ENCODE results near the gene PCDHGB2. TPM values are rescaled to one million over a fixed set of nuclear protein-coding genes. Genes with fewer than 3 reads are reported as not detected.

Gene PCDHGB2
- 21.9 TPM for total RNA-seq

DNA sequence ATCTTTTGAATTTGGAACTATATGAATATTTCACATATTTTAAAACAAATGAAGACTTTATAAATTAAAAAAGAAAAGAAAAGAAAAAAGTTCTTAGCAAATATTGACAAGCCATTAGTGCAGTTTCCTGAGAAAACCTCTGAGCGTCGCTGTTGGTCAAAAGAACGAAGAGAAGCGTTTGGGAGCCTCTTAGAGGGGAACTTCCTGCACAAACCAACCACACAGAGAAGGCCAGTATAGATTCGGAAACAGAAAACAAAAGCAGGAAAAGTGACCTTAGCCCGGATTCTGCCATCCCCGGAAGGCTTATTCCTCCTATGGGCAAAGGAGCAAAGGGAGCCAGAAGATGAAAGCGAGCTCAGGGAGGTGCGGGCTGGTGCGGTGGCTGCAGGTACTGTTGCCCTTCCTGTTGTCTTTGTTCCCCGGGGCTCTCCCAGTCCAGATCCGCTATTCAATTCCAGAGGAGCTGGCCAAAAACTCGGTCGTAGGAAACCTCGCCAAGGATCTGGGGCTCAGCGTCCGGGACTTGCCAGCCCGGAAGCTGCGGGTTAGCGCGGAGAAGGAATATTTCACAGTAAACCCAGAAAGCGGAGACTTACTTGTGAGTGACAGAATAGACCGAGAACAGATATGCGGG, at the start of gene PCDHGB2:
Gene PCDHGB2 (plus strand): TSS at position 205 of the 637 bp plus-strand sequence. CDS start 142 bp downstream, at position 347.

DNA sequence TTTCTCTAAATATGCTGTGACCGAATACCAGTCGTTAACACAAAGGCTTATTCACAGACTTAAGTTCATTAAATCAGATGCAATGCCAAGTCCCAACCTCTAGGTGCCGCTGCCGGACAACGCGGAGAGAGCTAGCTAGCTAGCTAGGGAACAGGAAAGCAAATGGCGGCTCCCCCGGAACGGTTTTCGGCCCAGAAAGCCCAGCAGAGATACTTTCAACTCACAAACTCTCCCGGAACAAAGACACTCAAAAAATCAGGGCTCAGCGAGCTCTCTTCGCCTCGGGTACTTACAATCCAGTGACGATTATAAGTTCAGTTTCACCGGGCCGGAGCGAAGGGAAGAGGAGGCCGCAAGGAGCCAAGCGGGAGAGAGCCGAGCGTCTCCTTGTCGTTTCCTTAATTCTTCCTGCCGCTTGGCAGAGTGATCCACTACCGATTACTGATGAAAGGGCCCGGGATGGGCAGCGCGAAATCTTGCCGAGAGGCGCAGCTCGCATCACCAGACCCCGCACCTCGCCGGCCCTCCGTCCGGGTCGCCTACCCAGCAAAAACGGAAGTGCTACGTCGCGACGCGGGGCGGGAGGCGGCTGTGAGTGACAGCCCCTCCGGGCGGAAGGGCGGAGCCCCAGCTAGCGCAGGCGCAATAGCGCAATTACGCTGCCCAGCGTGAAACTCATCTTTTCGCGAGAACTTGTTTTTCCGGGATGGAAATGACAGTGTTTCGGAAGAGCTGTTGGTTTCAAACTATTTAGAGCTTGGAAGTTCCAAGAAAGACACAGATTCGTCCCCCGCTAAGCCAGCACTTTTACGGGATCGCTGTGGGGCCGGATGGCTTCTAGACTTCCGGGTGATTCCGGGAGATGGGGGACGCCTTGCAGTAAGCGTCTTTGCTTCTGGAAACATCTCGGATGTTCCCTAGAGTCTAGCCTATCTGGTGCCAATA, 39.3 kb upstream of the PCDHGB2 start, which contains the start of gene TAF7:
Gene TAF7 (minus strand): TSS at position 560 of the 945 bp plus-strand sequence. CDS start 740 bp downstream, outside the sequence.

DNA sequence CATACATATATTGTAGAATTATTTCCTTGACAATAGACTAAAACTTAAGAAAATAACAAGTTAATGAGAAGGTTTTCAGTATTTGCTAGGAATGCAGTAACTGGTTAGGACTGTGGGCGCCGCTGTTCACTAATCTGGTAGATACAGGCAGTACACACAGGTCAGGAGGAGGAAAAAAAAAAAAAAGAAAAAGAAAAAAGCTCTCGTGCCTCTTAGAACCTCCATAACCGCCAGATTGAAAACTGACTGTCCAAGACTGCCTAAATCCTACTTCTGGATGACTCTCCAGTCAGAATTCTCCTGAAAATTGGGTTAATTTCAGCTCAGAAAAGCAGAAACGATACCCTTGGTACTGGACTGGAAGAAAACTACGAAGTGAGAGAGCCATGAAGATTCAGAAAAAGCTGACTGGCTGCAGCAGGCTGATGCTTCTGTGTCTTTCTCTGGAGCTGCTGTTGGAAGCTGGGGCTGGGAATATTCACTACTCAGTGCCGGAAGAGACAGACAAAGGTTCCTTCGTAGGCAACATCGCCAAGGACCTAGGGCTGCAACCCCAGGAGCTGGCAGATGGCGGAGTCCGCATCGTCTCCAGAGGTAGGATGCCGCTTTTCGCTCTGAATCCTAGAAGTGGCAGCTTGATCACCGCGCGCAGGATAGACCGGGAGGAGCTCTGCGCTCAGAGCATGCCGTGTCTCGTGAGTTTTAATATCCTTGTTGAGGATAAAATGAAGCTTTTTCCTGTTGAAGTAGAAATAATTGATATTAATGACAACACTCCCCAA, 29.3 kb upstream of the PCDHGB2 start, which contains the start of gene PCDHGA1:
Gene PCDHGA1 (plus strand): TSS at position 216 of the 782 bp plus-strand sequence.

DNA sequence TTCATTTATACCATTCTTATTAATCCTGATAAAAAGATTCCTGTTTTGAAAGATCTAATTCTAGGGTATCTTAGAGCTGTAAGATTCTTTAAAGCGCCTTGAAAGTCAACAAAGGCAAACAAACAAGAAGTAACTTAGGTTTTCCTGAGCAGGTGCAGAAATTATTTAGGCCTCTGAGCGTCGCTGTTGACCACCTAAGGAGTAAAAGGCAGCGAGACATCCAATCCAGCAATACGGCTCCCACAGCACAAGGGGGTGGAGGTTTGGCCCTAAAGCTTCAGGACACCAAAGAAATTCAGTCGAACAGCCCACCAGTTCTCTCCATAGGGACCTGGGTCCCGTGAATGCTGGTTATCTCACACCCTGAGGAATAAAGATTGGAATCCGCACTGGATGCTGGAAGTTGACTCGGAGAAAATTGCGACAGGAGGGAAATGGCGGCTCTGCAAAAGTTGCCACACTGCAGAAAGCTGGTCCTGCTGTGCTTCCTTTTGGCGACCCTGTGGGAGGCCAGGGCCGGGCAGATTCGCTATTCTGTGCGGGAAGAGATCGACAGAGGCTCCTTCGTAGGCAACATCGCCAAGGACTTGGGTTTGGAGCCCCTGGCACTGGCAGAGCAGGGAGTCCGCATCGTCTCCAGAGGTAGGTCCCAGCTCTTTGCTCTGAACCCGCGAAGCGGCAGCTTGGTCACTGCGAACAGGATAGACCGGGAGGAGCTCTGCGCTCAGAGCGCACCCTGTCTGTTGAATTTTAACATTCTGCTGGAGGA, 21.1 kb upstream of the PCDHGB2 start, which contains the start of gene PCDHGA2:
Gene PCDHGA2 (plus strand): TSS at position 223 of the 769 bp plus-strand sequence.

DNA sequence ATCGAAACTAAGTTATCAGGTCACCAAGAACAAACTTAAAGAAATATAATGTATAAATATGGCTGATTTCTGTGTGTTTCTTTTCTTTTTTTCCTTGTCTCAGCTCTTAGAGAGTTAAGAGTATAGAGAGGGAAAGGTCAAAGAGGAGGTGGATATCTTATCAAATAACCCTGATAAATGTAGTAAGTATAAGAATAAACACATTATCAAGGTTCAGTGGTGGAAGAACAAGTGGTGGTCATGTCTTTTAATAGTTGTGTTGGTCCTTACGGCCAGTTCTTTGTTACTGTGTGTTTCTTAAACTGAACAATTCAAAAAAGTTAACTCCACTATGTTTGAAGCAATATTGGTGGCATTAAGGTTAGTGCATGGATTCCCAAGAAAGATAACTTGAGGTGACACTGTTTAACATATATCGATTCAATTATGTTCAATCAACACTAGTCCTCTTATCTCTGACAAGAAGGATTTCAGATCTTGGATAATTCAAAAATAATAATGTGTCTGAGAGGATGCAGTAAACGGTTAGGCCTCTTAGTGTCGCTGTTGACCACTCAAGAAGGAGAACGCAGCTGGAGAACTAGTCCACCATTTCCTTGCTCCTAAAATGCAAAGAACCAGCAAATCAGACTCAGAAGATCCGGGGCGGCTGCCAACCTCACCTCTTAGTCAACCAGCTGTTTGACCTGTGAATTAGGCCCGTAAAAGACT, 16.4 kb upstream of the PCDHGB2 start, which contains the start of gene PCDHGA3:
Gene PCDHGA3 (plus strand): TSS at position 588 of the 711 bp plus-strand sequence. CDS start 205 bp downstream, outside the sequence.

DNA sequence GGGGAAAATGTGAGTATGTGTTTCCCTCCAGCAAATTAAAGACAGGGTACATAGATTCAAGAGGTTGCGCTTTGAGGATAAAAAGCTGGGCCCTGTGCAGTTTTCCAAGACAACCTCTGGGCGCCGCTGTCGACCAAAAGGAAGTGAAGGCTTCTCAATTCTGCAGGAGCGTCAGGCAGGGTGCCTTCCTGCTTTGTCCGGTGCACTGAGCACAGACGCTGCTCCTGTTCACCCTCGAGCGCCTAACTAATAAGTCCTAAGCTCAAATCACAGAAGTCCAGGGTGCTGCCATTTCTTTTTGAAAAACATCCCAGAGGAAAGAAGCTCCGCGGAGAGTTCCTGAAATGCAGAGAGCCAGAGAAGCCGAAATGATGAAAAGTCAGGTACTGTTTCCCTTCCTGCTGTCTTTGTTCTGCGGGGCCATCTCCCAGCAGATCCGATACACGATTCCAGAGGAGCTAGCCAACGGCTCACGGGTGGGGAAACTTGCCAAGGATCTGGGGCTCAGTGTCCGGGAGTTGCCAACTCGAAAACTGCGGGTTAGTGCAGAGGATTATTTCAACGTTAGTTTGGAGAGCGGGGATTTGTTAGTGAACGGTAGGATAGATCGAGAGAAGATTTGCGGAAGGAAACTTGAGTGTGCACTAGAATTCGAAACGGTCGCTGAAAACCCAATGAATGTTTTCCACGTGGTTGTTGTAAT, 9.7 kb upstream of the PCDHGB2 start, which contains the start of gene PCDHGB1:
Gene PCDHGB1 (plus strand): TSS at position 183 of the 703 bp plus-strand sequence. CDS start 162 bp downstream, at position 345.

DNA sequence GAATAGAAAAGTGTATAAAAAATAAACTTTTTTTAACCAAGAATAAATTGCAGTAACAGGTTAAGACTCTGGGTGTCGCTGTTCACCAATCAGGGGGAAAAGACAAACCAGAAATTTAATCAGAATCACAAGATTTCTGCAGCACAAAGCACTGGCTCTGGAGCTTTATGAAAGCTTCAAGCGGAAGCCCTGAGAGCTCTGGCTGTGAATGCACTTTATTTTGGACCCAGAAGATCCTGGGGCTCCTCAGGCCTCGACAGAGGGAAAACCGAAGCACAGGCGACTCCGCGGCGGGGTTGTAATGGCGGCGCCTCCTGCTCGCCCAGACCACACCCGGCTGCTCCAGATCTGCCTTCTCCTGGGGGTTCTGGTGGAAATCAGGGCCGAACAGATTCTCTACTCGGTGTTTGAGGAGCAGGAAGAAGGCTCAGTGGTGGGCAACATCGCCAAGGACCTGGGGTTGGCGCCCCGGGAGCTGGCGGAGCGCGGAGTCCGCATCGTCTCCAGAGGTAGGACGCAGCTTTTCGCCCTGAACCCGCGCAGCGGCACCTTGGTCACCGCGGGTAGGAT, 4.8 kb upstream of the PCDHGB2 start, which contains the start of gene PCDHGA4:
Gene PCDHGA4 (plus strand): TSS at position 122 of the 570 bp plus-strand sequence. CDS start 87 bp downstream, at position 209.

DNA sequence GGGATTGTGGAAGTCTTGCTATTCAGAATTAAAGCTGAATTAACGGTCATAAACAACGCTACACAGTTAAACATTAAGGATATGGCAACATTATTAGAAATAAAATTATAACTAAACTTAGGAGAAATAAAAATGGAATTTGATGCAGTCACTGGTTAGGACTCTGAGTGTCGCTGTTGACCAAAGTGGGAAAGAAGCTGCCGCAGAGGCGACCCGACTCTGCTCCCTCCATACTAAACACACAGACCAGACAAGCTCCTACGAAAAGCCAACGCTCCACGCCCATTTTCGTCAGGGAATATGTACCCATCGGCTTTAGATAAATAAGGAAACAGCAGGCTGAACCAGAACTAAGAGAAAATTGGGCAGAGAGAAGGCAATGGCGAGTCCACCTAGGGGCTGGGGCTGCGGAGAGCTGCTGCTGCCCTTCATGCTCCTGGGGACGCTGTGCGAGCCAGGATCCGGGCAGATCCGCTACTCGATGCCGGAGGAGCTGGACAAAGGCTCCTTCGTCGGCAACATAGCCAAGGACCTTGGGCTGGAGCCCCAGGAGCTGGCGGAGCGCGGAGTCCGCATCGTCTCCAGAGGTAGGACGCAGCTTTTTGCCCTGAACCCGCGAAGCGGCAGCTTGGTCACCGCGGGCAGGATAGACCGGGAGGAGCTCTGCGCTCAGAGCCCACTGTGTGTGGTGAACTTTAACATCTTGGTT, 4.3 kb downstream of the PCDHGB2 start, which contains the start of gene PCDHGA5:
Gene PCDHGA5 (plus strand): TSS at position 211 of the 709 bp plus-strand sequence. CDS start 169 bp downstream, at position 380.

DNA sequence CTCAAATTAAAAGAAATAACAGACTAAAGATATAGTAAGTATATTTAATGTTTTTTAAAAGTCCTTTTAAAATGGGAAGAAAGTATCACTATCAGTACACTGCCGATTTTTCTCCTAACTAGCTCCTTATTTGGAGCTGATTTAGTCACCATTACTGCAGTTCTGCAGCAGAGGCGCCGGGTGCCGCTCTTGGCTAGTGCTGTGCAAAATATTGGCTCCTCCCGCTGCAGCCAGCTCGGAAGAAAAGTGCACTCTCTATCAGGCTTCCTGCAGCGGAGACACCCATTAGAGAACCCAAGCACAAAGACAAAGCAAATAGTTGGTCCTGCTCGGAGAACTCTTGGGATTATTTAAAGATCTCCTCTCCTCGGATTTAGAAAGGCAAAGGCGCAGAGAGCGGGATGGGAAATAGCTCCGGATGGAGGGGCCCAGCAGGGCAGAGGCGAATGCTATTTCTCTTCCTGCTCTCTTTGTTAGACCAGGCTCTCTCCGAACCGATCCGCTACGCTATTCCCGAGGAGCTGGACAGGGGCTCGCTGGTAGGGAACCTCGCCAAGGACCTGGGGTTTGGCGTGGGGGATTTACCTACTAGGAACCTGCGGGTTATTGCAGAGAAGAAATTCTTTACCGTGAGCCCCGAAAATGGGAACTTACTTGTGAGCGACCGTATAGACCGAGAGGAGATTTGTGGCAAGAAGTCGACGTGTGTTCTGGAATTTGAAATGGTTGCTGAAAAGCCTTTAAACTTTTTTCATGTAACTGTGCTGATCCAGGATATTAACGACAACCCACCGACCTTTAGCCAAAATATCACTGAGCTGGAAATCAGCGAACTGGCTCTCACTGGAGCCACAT, 10.4 kb downstream of the PCDHGB2 start, which contains the start of gene PCDHGB3:
Gene PCDHGB3 (plus strand): TSS at position 249 of the 855 bp plus-strand sequence. CDS start 153 bp downstream, at position 402.

DNA sequence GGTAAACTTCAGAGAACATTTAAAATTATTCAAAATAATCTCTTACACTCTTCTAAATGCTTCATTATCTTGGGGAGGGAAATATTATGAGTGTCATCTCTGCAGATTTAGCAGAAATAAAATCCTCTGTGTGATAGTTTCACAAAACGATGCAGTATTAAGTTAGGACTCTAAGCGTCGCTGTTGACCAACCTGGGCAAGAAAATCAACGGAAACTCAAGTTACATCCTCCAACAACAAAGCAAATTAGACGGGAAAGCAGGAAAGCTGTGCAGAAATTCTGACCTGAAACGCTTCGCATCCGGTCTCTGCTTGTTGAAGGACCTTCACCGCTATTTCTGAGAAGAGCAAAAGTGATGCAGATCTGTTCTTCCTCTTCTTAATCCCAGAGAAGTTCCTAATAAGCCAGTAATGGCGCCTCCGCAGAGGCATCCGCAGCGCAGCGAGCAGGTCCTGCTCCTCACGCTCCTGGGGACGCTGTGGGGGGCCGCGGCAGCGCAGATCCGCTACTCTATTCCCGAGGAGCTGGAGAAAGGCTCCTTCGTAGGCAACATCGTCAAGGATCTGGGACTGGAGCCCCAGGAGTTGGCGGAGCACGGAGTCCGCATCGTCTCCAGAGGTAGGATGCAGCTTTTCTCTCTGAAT, 14.0 kb downstream of the PCDHGB2 start, which contains the start of gene PCDHGA6:
Gene PCDHGA6 (plus strand): TSS at position 219 of the 645 bp plus-strand sequence. CDS start 193 bp downstream, at position 412.

DNA sequence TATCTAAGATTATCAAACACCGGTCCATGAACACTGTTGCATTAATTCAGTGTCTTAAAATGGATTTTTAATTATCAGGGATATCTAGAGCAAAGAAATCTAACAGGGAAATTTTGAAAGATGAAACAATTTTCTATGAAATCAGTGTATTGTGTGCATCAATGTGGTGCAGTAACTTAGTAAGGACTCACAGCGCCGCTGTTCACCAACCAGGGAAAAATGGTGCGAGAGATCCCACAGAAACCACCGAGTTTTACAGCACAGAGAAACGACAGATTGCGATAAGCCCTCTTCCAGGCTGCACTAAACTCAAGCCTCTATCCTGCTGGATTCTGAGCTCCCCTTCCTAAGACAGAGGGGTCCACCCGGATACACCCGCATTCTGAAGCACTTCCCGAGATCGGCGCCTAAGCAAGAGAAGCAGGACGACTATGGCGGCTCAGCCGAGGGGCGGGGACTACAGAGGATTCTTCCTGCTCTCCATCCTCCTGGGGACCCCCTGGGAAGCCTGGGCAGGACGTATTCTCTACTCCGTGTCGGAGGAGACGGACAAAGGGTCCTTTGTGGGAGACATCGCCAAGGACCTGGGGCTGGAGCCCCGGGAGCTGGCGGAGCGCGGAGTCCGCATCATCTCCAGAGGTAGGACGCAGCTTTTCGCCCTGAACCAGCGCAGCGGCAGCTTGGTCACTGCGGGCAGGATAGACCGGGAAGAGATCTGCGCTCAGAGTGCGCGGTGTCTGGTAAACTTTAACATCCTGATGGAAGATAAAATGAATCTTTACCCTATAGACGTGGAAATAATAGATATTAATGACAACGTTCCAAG, 22.9 kb downstream of the PCDHGB2 start, which contains the start of gene PCDHGA7:
Gene PCDHGA7 (plus strand): TSS at position 274 of the 826 bp plus-strand sequence. CDS start 158 bp downstream, at position 432.

DNA sequence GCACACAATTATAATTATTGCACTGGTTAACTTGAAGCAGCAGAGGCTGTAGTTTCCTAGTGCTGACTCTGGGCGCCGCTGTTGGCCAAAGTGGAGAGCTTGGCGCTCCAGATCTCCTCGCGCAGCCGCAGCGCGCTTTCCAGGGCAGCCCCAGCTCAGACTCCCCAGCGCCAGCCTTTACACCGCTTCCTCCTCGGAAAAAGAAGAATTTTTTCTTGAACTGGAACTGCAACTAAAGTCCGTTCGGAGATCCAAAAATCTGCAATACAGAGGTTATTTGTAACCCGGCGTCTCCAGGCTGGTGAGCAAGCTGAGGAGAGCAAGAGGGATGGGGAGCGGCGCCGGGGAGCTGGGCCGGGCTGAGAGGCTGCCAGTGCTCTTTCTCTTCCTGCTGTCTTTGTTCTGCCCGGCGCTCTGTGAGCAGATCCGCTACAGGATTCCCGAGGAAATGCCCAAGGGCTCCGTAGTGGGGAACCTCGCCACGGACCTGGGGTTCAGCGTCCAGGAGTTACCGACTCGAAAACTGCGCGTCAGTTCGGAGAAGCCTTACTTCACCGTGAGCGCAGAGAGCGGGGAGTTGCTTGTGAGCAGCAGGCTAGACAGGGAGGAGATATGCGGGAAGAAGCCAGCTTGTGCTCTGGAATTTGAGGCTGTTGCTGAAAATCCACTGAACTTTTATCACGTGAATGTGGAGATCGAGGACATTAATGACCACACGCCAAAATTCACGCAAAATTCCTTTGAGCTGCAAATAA, 27.9 kb downstream of the PCDHGB2 start, which contains the start of gene PCDHGB4:
Gene PCDHGB4 (plus strand): TSS at position 142 of the 755 bp plus-strand sequence. CDS start 187 bp downstream, at position 329.

DNA sequence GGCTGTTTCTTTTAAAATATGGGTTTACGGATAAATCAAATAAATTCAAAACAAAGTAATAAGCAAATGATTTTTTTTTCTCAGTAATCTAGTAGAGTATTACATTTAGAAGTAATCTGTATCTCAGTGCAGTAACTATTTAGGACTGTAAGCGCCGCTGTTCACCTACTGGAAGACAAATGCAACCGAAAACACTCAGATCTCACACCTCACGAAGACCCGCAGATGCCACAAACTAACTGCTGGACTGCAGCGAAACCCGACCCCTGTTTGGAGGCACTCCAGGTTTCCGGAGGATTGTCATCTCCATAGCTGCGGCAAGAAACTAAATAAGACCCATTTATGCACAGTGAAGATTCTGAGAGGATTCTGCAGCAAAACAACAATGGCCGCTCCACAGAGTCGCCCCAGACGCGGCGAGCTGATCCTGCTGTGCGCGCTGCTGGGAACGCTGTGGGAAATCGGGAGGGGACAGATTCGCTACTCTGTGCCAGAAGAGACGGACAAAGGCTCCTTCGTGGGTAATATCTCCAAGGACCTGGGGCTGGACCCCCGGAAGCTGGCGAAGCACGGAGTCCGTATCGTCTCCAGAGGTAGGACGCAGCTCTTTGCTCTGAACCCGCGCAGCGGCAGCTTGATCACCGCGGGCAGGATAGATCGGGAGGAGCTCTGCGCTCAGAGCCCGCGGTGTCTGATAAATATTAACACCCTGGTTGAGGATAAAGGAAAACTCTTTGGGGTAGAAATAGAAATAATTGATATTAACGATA, 32.8 kb downstream of the PCDHGB2 start, which contains the start of gene PCDHGA8:
Gene PCDHGA8 (plus strand): TSS at position 205 of the 770 bp plus-strand sequence. CDS start 181 bp downstream, at position 386.

All from parietal lobe (tissue), 1 donor.